IPS-NIHi7 (cell line): ENCODE data around the gene GPR143.
A peak's percentile ranks its signal among the peaks of the same experiment; 100 is the strongest.
"Not testable (repeated sequence)": the region's sequence is repeated elsewhere in the genome, so short reads cannot be mapped to it uniquely, and the experiment has no call there.

ENCODE experiments used
- DNase-seq: peaks from one replicate; pipeline ENCODE4 v3.0.0; 2012; ENCODE audit warnings: mixed read lengths; ENCODE audit errors: extremely low spot score

GPR143 gene

GRCh38 chrX:9765737-9766097 is at the start of gene GPR143:
GPR143 (minus strand) TSS chrX:9765847; CDS start chrX:9765817, 30 bp downstream.
- peak; percentile 51 for DNase-seq

GRCh38 chrX:9811086-9811485 is 45.4 kb upstream of the GPR143 start:
- DNase-seq, result not testable (repeated sequence)

- not testable (repeated sequence) for DNase-seq
Observed at GRCh38 chrX:9809876-9810275, 44.2 kb upstream of the GPR143 start.

- DNase-seq, result no peak
Observed at GRCh38 chrX:9807355-9808182, 41.9 kb upstream of the GPR143 start.

GRCh38 chrX:9805956-9806355 is 40.3 kb upstream of the GPR143 start:
- DNase-seq, result no peak

- DNase-seq, result no peak
Observed at GRCh38 chrX:9804444-9804843, 38.8 kb upstream of the GPR143 start.

GRCh38 chrX:9802737-9803136 is 37.1 kb upstream of the GPR143 start:
- no peak for DNase-seq

GRCh38 chrX:9797384-9798360 is 32.0 kb upstream of the GPR143 start:
- DNase-seq, result no peak

- DNase-seq, result no peak
Observed at GRCh38 chrX:9794495-9794894, 28.8 kb upstream of the GPR143 start.

- no peak for DNase-seq
Observed at GRCh38 chrX:9790866-9791265, 25.2 kb upstream of the GPR143 start.

GRCh38 chrX:9789555-9789954 is 23.9 kb upstream of the GPR143 start:
- DNase-seq, result peak; percentile 36

GRCh38 chrX:9788911-9789310 is 23.3 kb upstream of the GPR143 start:
- DNase-seq, result no peak

GRCh38 chrX:9786798-9787635 is 21.4 kb upstream of the GPR143 start:
- peak; percentile 33 for DNase-seq

GRCh38 chrX:9785944-9786797 is 20.5 kb upstream of the GPR143 start, which contains the start of gene SHROOM2:
SHROOM2 (plus strand) TSS chrX:9786429; CDS start chrX:9786546, 117 bp downstream.
- DNase-seq, result peak; percentile 49

GRCh38 chrX:9785254-9785943 is 19.8 kb upstream of the GPR143 start:
- DNase-seq, result no peak

GRCh38 chrX:9784332-9784731 is 18.7 kb upstream of the GPR143 start:
- DNase-seq, result no peak

- DNase-seq, result no peak
Observed at GRCh38 chrX:9781941-9782340, 16.3 kb upstream of the GPR143 start.

- no peak for DNase-seq
Observed at GRCh38 chrX:9775930-9776329, 10.3 kb upstream of the GPR143 start.

GRCh38 chrX:9772943-9773342 is 7.3 kb upstream of the GPR143 start:
- no peak for DNase-seq

GRCh38 chrX:9770319-9770718 is 4.7 kb upstream of the GPR143 start:
- DNase-seq, result no peak
